ENCODE results near the gene BLOC1S1.

BLOC1S1 gene

GRCh38 chr12:55715833-55716581, at the start of gene BLOC1S1:
Gene BLOC1S1 (plus strand): TSS chr12:55716046. CDS start chr12:55716052, 6 bp downstream.
- DNase-seq (ENCODE audit: low spot score) = peak; percentile 97

- DNase-seq (ENCODE audit: low spot score) = no peak
These were observed 49.3 kb upstream of the BLOC1S1 start for GRCh38 chr12:55666508-55666907.

DNA sequence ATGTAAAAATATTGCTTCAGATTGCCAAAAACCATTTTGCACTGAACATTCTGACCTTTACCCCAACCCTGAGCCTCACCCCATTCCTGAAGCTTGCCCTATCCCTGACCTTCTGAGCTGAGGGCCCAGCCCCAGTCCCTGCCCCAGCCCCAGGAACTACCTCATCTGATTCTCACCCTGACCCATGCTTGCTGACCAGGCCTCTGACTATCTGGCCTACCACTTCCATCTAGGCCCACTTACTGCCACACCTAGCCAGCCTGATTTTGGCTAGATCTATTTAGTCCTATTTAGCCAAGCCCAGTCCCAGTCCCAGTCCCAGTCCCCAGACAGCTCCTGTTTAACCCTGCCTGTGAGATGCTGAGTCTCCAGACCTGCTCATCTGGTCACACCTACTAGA, 45.6 kb upstream of the BLOC1S1 start:
- no peak for DNase-seq (ENCODE audit: low spot score)

DNA sequence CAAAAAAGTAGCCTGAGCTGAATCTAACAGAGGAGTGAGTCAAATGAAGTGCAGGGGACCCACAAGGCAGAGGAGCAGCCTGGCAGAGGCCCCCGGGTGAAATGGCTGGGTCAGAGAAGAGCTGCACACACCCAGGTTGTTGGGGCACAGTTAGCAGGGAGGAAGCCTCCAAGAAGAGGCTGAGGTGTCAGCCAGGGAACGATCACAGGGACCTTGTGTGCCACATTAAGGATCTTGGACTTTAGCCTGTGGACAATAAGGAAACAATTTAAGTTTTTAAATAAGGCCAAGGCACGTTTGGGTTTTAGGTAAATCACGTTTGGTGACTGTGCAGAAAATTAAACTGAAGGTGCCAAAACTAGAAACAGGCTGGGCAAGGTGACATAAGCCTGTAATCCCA, 44.1 kb upstream of the BLOC1S1 start:
- DNase-seq (ENCODE audit: low spot score) = no peak

DNA sequence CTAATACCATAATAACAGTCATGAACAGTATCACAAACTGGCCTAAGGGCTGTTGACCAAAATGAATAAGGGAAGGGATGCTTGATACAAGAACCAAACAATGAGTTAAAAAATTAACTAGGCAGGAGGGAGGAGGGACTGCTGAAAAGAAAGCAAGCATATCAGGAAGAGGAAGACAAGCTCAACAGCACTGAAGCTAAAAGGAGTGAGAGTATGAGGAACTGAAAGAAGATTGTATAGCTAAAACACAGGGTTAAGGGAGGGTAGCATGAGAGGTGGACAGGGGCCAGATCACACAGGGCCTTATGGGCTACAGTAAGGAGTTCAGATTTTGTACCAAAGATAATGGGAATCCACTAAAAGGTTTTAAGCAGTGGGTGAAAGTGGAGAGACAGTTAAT, 42.2 kb upstream of the BLOC1S1 start:
- peak; percentile 55 for DNase-seq (ENCODE audit: low spot score)

GRCh38 chr12:55675666-55676065, 40.2 kb upstream of the BLOC1S1 start:
- no peak for DNase-seq (ENCODE audit: low spot score)

DNA sequence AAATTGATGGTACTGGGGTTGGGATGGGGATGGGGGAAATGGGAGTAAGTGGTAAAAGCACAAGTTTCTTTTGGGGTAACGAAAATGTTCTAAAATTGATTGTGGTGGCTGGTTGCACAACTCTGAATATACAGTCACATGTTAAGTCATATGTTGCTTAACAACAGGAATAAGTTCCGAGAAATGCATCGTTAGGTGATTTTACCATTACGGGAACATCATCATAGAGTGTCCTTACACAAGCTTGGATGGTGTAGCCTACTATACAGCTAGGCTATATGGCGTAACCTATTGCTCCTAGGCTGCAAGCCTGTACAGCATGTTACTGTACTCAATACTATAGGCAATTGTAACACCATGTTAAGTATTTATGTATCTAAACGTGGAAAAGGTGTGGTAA, 39.1 kb upstream of the BLOC1S1 start:
- no peak for DNase-seq (ENCODE audit: low spot score)

- no peak for DNase-seq (ENCODE audit: low spot score)
These were observed 36.2 kb upstream of the BLOC1S1 start for GRCh38 chr12:55679691-55680090.

DNA sequence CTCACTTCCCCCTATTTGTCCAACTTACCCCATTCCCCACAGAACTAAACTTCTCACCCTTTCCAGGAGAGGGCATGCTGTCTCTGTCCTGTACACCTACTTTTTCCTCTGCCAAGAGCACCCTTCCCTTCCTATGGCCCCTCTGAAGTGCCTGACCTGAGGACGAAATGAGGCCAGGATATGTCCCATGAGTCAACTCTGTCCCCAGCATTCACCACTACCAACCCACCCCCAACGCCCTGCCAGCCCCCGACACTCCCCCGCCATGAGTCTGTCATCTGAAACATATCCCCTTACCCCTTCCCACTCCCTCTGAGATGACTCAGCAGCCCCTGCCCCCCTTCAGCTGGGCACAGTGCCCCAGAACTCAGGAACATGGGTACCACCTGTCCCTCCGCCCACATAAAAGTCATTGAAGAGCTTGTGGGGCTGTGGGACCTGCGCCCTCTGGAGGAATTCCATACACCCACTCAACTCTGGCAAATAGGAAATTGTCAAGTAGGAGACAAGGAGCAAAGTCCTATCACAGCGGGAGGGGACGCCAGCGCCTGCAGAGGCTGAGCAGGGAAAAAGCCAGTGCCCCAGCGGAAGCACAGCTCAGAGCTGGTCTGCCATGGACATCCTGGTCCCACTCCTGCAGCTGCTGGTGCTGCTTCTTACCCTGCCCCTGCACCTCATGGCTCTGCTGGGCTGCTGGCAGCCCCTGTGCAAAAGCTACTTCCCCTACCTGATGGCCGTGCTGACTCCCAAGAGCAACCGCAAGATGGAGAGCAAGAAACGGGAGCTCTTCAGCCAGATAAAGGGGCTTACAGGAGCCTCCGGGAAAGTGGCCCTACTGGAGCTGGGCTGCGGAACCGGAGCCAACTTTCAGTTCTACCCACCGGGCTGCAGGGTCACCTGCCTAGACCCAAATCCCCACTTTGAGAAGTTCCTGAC, 34.4 kb upstream of the BLOC1S1 start:
- DNase-seq (ENCODE audit: low spot score) = no peak

GRCh38 chr12:55682087-55682796, 33.6 kb upstream of the BLOC1S1 start:
- DNase-seq (ENCODE audit: low spot score) = no peak

DNA sequence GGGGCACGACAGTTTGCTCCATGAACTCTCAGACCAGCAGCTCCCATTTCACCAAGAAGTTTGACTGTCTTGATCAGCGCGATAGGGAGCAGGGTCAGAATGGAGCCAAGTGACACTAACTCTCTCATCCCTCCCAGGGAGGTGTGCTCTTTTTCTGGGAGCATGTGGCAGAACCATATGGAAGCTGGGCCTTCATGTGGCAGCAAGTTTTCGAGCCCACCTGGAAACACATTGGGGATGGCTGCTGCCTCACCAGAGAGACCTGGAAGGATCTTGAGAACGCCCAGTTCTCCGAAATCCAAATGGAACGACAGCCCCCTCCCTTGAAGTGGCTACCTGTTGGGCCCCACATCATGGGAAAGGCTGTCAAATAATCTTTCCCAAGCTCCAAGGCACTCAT, 32.2 kb upstream of the BLOC1S1 start:
- no peak for DNase-seq (ENCODE audit: low spot score)

- DNase-seq (ENCODE audit: low spot score) = no peak
These were observed 31.0 kb upstream of the BLOC1S1 start for GRCh38 chr12:55684761-55685370.

GRCh38 chr12:55685671-55686070, 30.2 kb upstream of the BLOC1S1 start:
- DNase-seq (ENCODE audit: low spot score) = no peak

- DNase-seq (ENCODE audit: low spot score) = no peak
These were observed 29.4 kb upstream of the BLOC1S1 start for GRCh38 chr12:55686366-55687010.

DNA sequence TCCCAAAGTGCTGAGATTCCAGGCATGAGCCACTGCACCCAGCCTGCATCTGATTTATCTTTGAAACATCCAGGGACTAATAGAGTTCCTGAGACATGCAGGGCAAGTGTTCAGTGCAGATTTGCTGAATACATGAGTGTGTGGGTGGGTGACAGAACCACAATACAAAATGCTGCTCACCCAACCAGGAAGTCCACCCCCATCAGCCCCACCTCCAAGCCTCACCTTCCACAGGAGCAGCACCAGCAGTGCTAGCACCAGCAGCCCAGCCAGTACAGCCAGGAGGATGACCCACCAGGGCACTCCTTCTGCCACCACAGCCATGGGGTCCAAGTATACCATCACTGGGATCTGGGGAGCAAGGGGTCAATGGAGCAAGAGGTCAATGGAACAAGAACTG, 28.1 kb upstream of the BLOC1S1 start:
- no peak for DNase-seq (ENCODE audit: low spot score)

GRCh38 chr12:55688716-55689655, 26.9 kb upstream of the BLOC1S1 start:
- DNase-seq (ENCODE audit: low spot score) = no peak

- no peak for DNase-seq (ENCODE audit: low spot score)
These were observed 23.1 kb upstream of the BLOC1S1 start for GRCh38 chr12:55692631-55693322.

DNA sequence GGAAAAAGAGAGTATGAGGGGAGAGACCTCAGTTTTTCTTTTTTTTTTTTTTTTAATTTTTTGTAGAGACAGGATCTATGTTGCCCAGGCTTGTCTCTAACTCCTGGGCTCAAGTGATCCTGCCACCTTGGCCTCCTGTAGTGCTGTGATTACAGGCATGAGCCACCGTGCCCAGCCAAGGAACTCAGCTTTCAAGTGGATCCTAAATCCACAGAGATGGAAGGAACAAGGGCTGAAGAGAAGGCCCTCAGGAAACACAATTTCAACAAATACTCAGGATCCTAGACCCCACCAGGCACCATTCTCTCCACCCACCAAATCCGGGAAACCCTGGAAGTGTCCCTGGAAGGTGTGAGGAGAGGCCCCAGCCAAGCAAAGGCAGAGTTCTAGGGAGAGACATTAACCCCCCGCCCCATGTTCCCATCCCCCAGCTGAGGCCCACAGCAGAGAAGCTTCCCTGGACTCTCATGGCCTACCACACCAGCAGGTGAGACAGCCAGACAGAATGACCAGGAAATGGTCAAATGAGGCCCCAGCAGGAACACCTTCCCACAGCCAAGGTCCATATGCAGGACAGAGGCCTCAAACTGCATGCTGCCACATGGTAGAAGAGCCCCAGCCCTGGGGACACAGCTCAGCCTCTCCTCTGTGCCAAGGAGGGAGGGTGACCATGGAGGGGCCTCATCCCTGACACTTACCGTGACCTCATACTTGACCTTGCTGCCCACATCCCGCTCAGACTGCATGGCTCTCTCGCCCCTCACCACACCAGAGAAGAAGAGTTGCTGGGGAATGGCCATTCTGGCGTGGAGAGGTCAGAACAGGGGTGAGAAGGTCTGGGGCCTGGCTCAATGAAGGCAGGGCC, 22.3 kb upstream of the BLOC1S1 start:
- DNase-seq (ENCODE audit: low spot score) = no peak

DNA sequence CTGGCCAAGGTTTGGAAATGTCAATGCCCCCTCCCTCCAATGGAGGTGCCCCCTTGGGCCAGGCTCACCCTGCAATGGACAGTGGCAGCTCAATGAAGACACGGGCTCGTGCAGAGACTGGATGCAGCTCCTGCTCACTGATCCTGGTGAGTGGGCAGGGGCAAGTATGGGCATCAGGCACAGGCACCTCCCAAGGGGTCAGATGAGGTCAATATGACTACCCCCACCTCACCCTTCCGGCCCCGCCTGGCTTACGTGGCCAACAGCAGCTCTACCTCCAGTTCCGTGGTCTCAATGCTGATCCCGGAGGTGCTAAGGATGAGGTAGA, 21.7 kb upstream of the BLOC1S1 start:
- DNase-seq (ENCODE audit: low spot score) = no peak

Measured in NAMALWA (cell line).